ENCODE results near the gene FADS3. TPM values are rescaled to one million over a fixed set of nuclear protein-coding genes. Genes with fewer than 3 reads are reported as not detected.

Gene FADS3
- total RNA-seq, 2 experiments from 2014 or later: 10.3 to 13.9 TPM

DNA sequence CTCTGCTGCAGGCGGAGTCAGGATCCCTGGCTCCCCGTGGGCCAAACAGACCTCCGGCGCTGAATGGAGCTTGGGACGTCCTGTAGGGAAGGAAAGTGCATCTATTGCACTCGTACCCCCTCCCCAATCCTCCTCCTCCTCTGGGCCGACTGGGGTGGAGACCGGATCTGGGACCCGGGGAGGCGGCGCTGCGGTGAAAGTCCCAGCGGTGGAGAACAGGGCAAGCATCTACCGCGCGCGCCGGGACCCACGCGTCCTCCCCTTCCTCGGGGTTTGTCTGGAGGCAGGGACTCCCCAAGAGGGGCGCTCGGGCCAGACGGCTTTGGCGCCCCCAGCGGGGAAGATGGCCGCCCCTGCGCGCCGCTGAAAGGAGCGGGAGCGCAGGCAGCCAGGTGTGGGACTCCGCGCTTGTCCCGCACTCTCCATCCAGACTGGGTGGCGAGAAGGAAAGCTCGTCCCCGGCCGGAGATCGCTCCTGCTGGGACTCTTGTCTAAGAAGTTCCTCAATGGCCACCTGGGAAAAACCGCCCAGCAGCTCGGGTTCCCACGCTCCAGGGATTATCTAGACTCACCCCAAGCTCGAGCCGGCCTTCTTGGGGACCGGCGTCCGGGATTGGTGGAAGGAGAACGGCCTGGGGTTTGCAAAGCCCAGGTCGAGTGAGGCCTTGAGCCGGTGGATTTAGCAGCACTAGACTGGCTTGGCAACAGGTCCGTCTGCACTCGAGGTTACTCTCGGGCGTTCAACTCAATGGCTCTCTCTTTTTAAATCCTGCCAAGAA is 62.5 kb downstream of the FADS3 start:
- TF ChIP-seq CTCF (IDR thresholded peaks at IDR 0.05): peak; percentile 65
- intact Hi-C loops (cut with micrococcal nuclease): no loop called here
- Mint-ChIP-seq H3K36me3 (ENCODE audit: low read depth) (peaks cover 44% of the 10 kb centered on the region), H3K4me1 (ENCODE audit: low read depth) (peaks cover 41% of the 10 kb centered on the region), H3K27me3 (peaks cover 9% of the 10 kb centered on the region), H3K9me3 (no peaks in the 10 kb centered on the region), H3K4me3 (peak overlapping the region; percentile 86), H3K27ac (peak overlapping the region; percentile 91)
- ATAC-seq (peak; percentile 46), DNase-seq (peak; percentile 60)
- POLR2A ChIA-PET: interaction anchor here (0.6 to 4.0 kb wide), 13 partner anchors 9 to 143 kb away, joined by 3 to 44 read pairs (median 3); partner anchors contain the start of genes FADS1, FEN1 and FTH1
- CTCF ChIA-PET: interaction anchor here (0.9 to 2.5 kb wide), 11 partner anchors 9 to 71 kb away, joined by 3 to 37 read pairs (median 4); partner anchors contain the start of gene FADS1

DNA sequence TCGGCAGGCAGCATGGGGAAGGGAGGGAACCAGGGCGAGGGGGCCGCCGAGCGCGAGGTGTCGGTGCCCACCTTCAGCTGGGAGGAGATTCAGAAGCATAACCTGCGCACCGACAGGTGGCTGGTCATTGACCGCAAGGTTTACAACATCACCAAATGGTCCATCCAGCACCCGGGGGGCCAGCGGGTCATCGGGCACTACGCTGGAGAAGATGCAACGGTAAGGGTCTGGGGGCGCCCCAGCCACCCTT is 63.0 kb downstream of the FADS3 start:
- Mint-ChIP-seq H3K9me3 (no peaks in the 10 kb centered on the region), H3K36me3 (ENCODE audit: low read depth) (peaks cover 39% of the 10 kb centered on the region), H3K4me3 (peak overlapping the region; percentile 86), H3K27me3 (peaks cover 9% of the 10 kb centered on the region), H3K27ac (peak overlapping the region; percentile 91), H3K4me1 (ENCODE audit: low read depth) (peaks cover 36% of the 10 kb centered on the region)
- DNase-seq: no peak
- ATAC-seq: no peak
- intact Hi-C loops (cut with micrococcal nuclease): no loop called here
- ChIA-PET POLR2A (interaction anchor here (0.6 to 4.0 kb wide), 10 partner anchors 12 to 143 kb away, joined by 3 to 44 read pairs (median 4); partner anchors contain the start of genes FADS1, FEN1, FTH1 and TMEM258), CTCF (interaction anchor here (0.9 to 2.5 kb wide), 6 partner anchors 12 to 71 kb away, joined by 3 to 37 read pairs (median 4); partner anchors contain the start of gene FADS1)
- TF ChIP-seq CTCF (IDR thresholded peaks at IDR 0.05): no peak

- H3K27me3 Mint-ChIP-seq: peaks cover 9% of the 10 kb centered on the region
- TF ChIP-seq CTCF (IDR thresholded peaks at IDR 0.05): no peak
- no peaks in the 10 kb centered on the region for H3K9me3 Mint-ChIP-seq
- ChIA-PET CTCF (interaction anchor here (0.9 to 2.5 kb wide), 4 partner anchors 11 to 72 kb away, joined by 3 to 37 read pairs (median 3); partner anchors contain the start of gene FADS1), POLR2A (interaction anchor here (0.7 to 4.0 kb wide), 6 partner anchors 12 to 144 kb away, joined by 3 to 44 read pairs (median 6); partner anchors contain the start of genes FADS1, FEN1, FTH1 and TMEM258)
- ATAC-seq: peak; percentile 87
- H3K36me3 Mint-ChIP-seq (ENCODE audit: low read depth): peaks cover 34% of the 10 kb centered on the region
- H3K4me3 Mint-ChIP-seq: peak within 1 kb of the TSS; percentile 86
- peak; percentile 94 for DNase-seq
- intact Hi-C loops (cut with micrococcal nuclease): no loop called here
- peak within 1 kb of the TSS; percentile 91 for H3K27ac Mint-ChIP-seq
- H3K4me1 Mint-ChIP-seq (ENCODE audit: low read depth): peaks cover 32% of the 10 kb centered on the region
These were observed 63.6 kb downstream of the FADS3 start, which contains the start of gene FADS2 for GRCh38 chr11:61827571-61828378. FADS2 (plus strand) TSS chr11:61828300; CDS start chr11:61828391, 91 bp downstream.

DNA sequence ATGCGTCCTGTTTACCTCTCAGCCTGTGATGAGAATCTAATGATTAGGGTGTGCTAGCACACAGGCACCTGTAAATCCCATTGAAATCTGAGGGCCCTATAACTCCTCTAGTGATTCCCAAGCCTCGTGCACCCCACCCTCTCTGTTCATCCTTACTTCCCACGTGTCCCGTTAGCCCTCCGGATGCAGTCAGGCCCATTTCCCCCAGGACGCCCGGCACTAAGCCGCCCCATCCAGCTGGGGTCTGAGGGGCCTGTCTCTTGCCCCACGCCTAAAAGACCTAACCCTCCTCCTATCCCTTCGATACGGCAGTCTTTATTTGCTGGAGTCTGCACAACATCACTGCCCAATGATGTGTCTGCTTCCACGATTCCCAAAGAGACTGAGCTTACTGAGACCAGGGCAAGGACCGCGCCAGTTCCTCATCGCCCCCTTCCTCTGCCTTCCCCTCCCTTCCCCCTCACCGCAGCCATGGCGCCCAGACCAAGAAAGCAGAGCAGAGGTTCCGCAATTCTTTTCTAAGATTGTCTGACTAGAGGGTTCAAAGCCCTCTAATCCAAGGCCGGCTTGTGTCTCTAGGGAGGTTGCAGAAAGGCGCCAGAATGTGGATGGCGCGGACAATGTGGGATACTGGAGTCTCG is 64.3 kb downstream of the FADS3 start:
- intact Hi-C loops (cut with micrococcal nuclease): no loop called here
- ChIA-PET CTCF (interaction anchor here (2.5 kb wide), 1 partner anchor 10 kb away, joined by 37 read pairs; the partner anchor contains the start of gene FADS1), POLR2A (interaction anchor here (1.9 to 4.0 kb wide), 2 partner anchors 11 to 34 kb away, joined by 10 to 44 read pairs; partner anchors contain the start of genes FADS1, FEN1 and TMEM258)
- Mint-ChIP-seq H3K9me3 (no peaks in the 10 kb centered on the region), H3K27ac (peak overlapping the region; percentile 86), H3K4me1 (ENCODE audit: low read depth) (peaks cover 27% of the 10 kb centered on the region), H3K36me3 (ENCODE audit: low read depth) (peaks cover 32% of the 10 kb centered on the region), H3K27me3 (peaks cover 9% of the 10 kb centered on the region), H3K4me3 (peak overlapping the region; percentile 86)
- peak; percentile 28 for TF ChIP-seq CTCF (IDR thresholded peaks at IDR 0.05)
- ATAC-seq: no peak
- no peak for DNase-seq

Small RNAs within 50 kb of the gene (microRNA-seq; reads per million reads assigned to microRNA genes)
- not detected for gene MIR6746 (ENCODE audit: borderline microRNAs expressed, borderline replicate concordance)

Other genes with a start within 250 kb of the FADS3 start
- gene DAGLA, start 211.2 kb downstream of the FADS3 start, total RNA-seq: under 1 TPM in 1 of 2 experiments, not detected in 1; 0.05 TPM
- 1 to 10 TPM in 1 of 2 experiments, under 1 TPM in 1; 0.97 to 1.6 TPM for gene MYRF, start 138.9 kb downstream of the FADS3 start, total RNA-seq
- gene TMEM258, start 98.9 kb downstream of the FADS3 start, total RNA-seq: 100 to 1,000 TPM; 162 to 170 TPM
- 100 to 1,000 TPM; 109 to 114 TPM for gene FEN1, start 98.6 kb downstream of the FADS3 start, total RNA-seq
- gene FADS1, start 74.5 kb downstream of the FADS3 start, total RNA-seq: 10 to 100 TPM; 33.9 to 34.4 TPM
- gene FADS2, start 63.2 kb downstream of the FADS3 start, total RNA-seq: 100 to 1,000 TPM; 131 to 134 TPM
- gene RAB3IL1, start 26.0 kb upstream of the FADS3 start, total RNA-seq: not detected
- under 1 TPM; 0.61 to 0.83 TPM for gene BEST1, start 58.8 kb upstream of the FADS3 start, total RNA-seq
- 100 to 1,000 TPM; 700 to 729 TPM for gene FTH1, start 76.1 kb upstream of the FADS3 start, total RNA-seq
- gene INCENP, start 232.5 kb upstream of the FADS3 start, total RNA-seq: 100 to 1,000 TPM; 126 to 130 TPM

All from activated CD8-positive, alpha-beta T cell treated with anti-CD3 and anti-CD28 coated beads for 36 hours (primary cell).